GM12878 (cell line): ENCODE measurements around the gene PTPRN2. TPM values are rescaled to one million over a fixed set of nuclear protein-coding genes. Genes with fewer than 3 reads are reported as not detected.

ENCODE experiments used
- ATAC-seq: fragments of 200-7000 bp; cut with Tn5 transposase; 3 replicates; pipeline ENCODE4 v1.9.1; 2020; ENCODE audit warnings: mild to moderate bottlenecking, moderate library complexity
- BruUV-seq: library from RNA; stranded (reverse); fragments of 400-500 nt; replicated peaks from 2 replicates; lab custom pipeline; 2021; lab: Mats Ljungman, UMichigan
- CTCF ChIA-PET: fragments of 300-600 bp; sonication (Branson Sonifier 250); formaldehyde crosslinking; extraction: SDS; loops from one replicate; lab custom pipeline; 2021; ENCODE audit warnings: inconsistent platforms; lab: Yijun Ruan, JAX
- POLR2A ChIA-PET: fragments of 350-600 bp; formaldehyde crosslinking; extraction: SDS; loops from one replicate; lab custom pipeline; 2021; ENCODE audit warnings: inconsistent platforms; lab: Charles Lee
- RAD21 ChIA-PET: fragments of 300-600 bp; sonication (Branson Sonifier 250); formaldehyde crosslinking; loops from one replicate; lab custom pipeline; 2023; ENCODE audit warnings: antibody characterized with exemption; ENCODE audit not compliant: unreplicated experiment; lab: Charles Lee
- SMC1A ChIA-PET: fragments of 300-600 bp; sonication (Branson Sonifier 250); formaldehyde crosslinking; loops from one replicate; lab custom pipeline; 2023; ENCODE audit not compliant: unreplicated experiment, uncharacterized antibody; lab: Charles Lee
- DNase-seq: peaks from one replicate; pipeline ENCODE4 v3.0.0-alpha.2; 2011; ENCODE audit warnings: low read depth, low spot score
- FAIRE-seq: peaks from 3 replicates; lab custom pipeline; 2011; peaks lifted over from hg19 to GRCh38; lab: Jason Lieb, UNC
- H2AFZ ChIP-seq: 2 replicates; pipeline ENCODE4 v1.6.0; 2011; ENCODE audit warnings: low read depth, low read length, control low read depth; ENCODE audit not compliant: control insufficient read depth
- H3K27ac ChIP-seq: 2 replicates; pipeline ENCODE4 v1.5.1; 2011; ENCODE audit warnings: control low read depth; ENCODE audit not compliant: control insufficient read depth, insufficient read depth
- H3K27me3 ChIP-seq, 2 experiments: replicated peaks in 1 of 2; 2 replicates each; pipeline versions ENCODE4 v1.6.0 to v1.6.1; 2011; ENCODE audit warnings: low read length in 1 of 2; ENCODE audit not compliant: control insufficient read depth in 2 of 2, insufficient read depth in 2 of 2
- H3K36me3 ChIP-seq, 2 experiments: 2 replicates each; pipeline ENCODE4 v1.5.1; 2011; ENCODE audit warnings: low read length in 1 of 2; ENCODE audit not compliant: control insufficient read depth in 2 of 2, insufficient read depth in 2 of 2
- H3K4me1 ChIP-seq: 2 replicates; pipeline ENCODE4 v1.6.1; 2011; ENCODE audit warnings: mild to moderate bottlenecking, low read length, moderate library complexity, mixed read lengths; ENCODE audit not compliant: control insufficient read depth, insufficient read depth
- H3K4me2 ChIP-seq: 2 replicates; pipeline ENCODE4 v1.6.0; 2011; ENCODE audit warnings: control low read depth; ENCODE audit not compliant: control insufficient read depth, insufficient read depth
- H3K4me3 ChIP-seq: fragments of 200-600 bp; sonication (generic); 2 replicates; pipeline ENCODE4 v1.5.1; 2016
- H3K79me2 ChIP-seq: 2 replicates; pipeline ENCODE4 v1.6.0; 2011; ENCODE audit warnings: low read length; ENCODE audit not compliant: control insufficient read depth, insufficient read depth
- H3K9ac ChIP-seq: 2 replicates; pipeline ENCODE4 v1.8.0; 2011; ENCODE audit warnings: low read length, control low read depth, mixed read lengths; ENCODE audit not compliant: control insufficient read depth, insufficient read depth
- H3K9me3 ChIP-seq: replicated peaks from 3 replicates; pipeline ENCODE4 v1.5.1; 2011; ENCODE audit warnings: mild to moderate bottlenecking, low read length; ENCODE audit not compliant: control insufficient read depth, insufficient read depth
- H4K20me1 ChIP-seq: 2 replicates; pipeline ENCODE4 v1.6.0; 2011; ENCODE audit not compliant: control insufficient read depth, insufficient read depth
- BCL11A ChIP-seq: IDR thresholded peaks from 2 replicates; pipeline ENCODE4 v1.6.1; 2011; ENCODE audit warnings: low read depth, low read length
- CHD2 ChIP-seq: IDR thresholded peaks from 2 replicates; pipeline ENCODE4 v1.6.1; 2011; ENCODE audit warnings: low read depth, low read length, improper control_type of control experiment, borderline replicate concordance
- E2F4 ChIP-seq: IDR thresholded peaks from 2 replicates; pipeline ENCODE4 v1.6.1; 2012; ENCODE audit warnings: low read depth, low read length, improper control_type of control experiment
- HDAC2 ChIP-seq: fragments of 200-600 bp; sonication (generic); IDR thresholded peaks from 2 replicates; pipeline ENCODE4 v1.6.1; 2017
- KAT2A ChIP-seq: conservative IDR thresholded peaks from 2 replicates; pipeline ENCODE4 v1.6.1; 2011; ENCODE audit warnings: low read depth, low read length; ENCODE audit not compliant: control insufficient read depth
- MLLT1 ChIP-seq: fragments of 450-650 bp; IDR thresholded peaks from 2 replicates; pipeline ENCODE4 v1.6.1; 2016; ENCODE audit warnings: mild to moderate bottlenecking
- POLR2A ChIP-seq: IDR thresholded peaks from 2 replicates; pipeline ENCODE4 v1.6.1; 2011; ENCODE audit warnings: low read depth, mild to moderate bottlenecking, low read length
- POLR2AphosphoS5 ChIP-seq: IDR thresholded peaks from 2 replicates; pipeline ENCODE4 v1.6.1; 2011; ENCODE audit warnings: mild to moderate bottlenecking, low read length, inconsistent platforms
- POU2F2 ChIP-seq: IDR thresholded peaks from 3 replicates; pipeline ENCODE4 v1.6.1; 2011; ENCODE audit warnings: low read depth, mild to moderate bottlenecking, low read length, borderline replicate concordance
- RELA ChIP-seq: fragments of 450-650 bp; IDR thresholded peaks from 2 replicates; pipeline ENCODE4 v1.8.0; 2014; ENCODE audit warnings: borderline replicate concordance; ENCODE audit not compliant: partially characterized antibody
- RELB ChIP-seq: fragments of 450-650 bp; IDR thresholded peaks from 2 replicates; pipeline ENCODE4 v1.6.1; 2017; ENCODE audit warnings: low read depth, mild to moderate bottlenecking, moderate library complexity
- SPI1 ChIP-seq: IDR thresholded peaks from 2 replicates; pipeline ENCODE4 v1.6.1; 2011; ENCODE audit warnings: low read depth, mild to moderate bottlenecking, low read length, moderate library complexity, borderline replicate concordance; ENCODE audit not compliant: insufficient read depth
- SRF ChIP-seq, 2 experiments: IDR thresholded peaks; 2 replicates each; pipeline ENCODE4 v1.6.1; 2011; ENCODE audit warnings: low read depth in 2 of 2, low read length in 2 of 2, mild to moderate bottlenecking in 1 of 2, moderate library complexity in 1 of 2
- SUZ12 ChIP-seq: fragments of 200-600 bp; sonication (generic); IDR thresholded peaks from one replicate; pipeline ENCODE4 v1.6.1; 2018; ENCODE audit warnings: antibody characterized with exemption, mild to moderate bottlenecking; ENCODE audit not compliant: unreplicated experiment
- ZNF217 ChIP-seq: fragments of 450-650 bp; IDR thresholded peaks from 2 replicates; pipeline ENCODE4 v1.6.1; 2017; ENCODE audit warnings: antibody characterized with exemption, mild to moderate bottlenecking
- WGBS: methylation state at CpG from one replicate; pipeline ENCODE4 v1.1.6; 2016; ENCODE audit warnings: low lambda C conversion rate; ENCODE audit not compliant: insufficient replicate concordance, insufficient coverage; ENCODE audit errors: missing lambda C conversion rate; 5-methylcytosine and 5-hydroxymethylcytosine counted together
- in situ Hi-C: fragments of 300-500 bp; cut with MboI; formaldehyde crosslinking; loops from 9 replicates; pipeline ENCODE4 v1.14.3; 2018; ENCODE audit warnings: mixed read lengths
- intact Hi-C: fragments of 100-400 bp; cut with micrococcal nuclease; formaldehyde crosslinking; loops from one replicate; pipeline ENCODE4 v1.14.2; 2022; ENCODE audit not compliant: unreplicated experiment
- polyA plus RNA-seq, 11 experiments: library from polyadenylated mRNA; depleted of rRNA in 4 of 11; unstranded in 6 of 11; stranded (reverse) in 5 of 11; fragments of >200 nt; fragmentation: Nextera tagmentation in 4 of 11; fragmentation: Illumina TruSeq in 1 of 11; extraction: Ambion mirVana in 4 of 11; extraction: Trizol in 1 of 11; gene quantifications; 1 replicate in 1 of 11; 2 replicates in 10 of 11; pipeline versions ENCODE4 v1.2.1 to v1.2.3, GENCODE V29; 2011 to 2016; ENCODE audit warnings: inconsistent platforms in 2 of 11, missing spikeins in 2 of 11, low read depth in 1 of 11
- total RNA-seq, 4 experiments: library from RNA; depleted of rRNA in 3 of 4; stranded (reverse); fragments of >200 nt in 3 of 4; fragmentation: Illumina TruSeq in 1 of 4; extraction: Trizol in 1 of 4; gene quantifications; 2 replicates each; pipeline versions ENCODE4 v1.2.1 to v1.2.3, GENCODE V29; 2013 to 2021

PTPRN2 gene
- total and polyA plus RNA-seq, 10 of the 15 experiments (the other 5 are each of a cell fraction or from before 2014, with no cell fraction given) = 5.4 TPM; not detected in 9

DNA sequence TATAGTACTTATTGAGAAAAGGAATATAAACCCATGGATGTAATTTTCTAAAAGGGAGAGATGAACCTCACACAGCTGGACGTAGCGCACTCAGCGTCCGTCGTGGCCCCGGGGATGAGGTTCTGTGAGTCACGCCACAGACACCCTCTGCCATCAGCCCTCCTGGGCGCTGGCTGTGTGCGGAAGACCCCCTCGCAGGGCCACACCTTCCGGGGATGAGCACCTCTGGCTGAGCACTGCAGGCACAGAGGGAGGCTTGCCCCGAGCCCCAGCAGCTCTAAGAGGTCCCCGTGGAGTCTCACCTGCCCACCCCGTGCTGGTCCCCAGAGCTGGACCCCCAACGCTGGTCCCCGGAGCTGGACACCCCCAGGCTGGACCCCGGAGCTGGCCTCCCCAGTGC lies 215.8 kb downstream of the PTPRN2 start:
- no peak overlapping the region for H3K27ac ChIP-seq
- WGBS = 66% methylated on average over 13 of the region's 17 CpGs
- ATAC-seq = no peak
- in situ Hi-C loops (no loop called here), intact Hi-C loops (no loop called here)
- ChIA-PET CTCF (no interaction called here), POLR2A (no interaction called here), RAD21 (no interaction called here), SMC1A (no interaction called here)
- H3K27me3 ChIP-seq = no peaks in the 10 kb centered on the region
- no peak for TF ChIP-seq ZNF217
- TF ChIP-seq SRF (IDR thresholded peaks at IDR 0.05; ENCODE audit: low read depth in 2 of 2, low read length in 2 of 2) = no peak
- TF ChIP-seq E2F4 = no peak
- TF ChIP-seq RELB = no peak
- no peak for TF ChIP-seq MLLT1
- no peak for TF ChIP-seq RELA
- no peak for TF ChIP-seq POU2F2
- no peak for TF ChIP-seq CHD2
- no peak for TF ChIP-seq SPI1
- TF ChIP-seq KAT2A = no peak
- TF ChIP-seq HDAC2 = no peak
- TF ChIP-seq POLR2A = no peak
- no peak for TF ChIP-seq BCL11A
- no peak for TF ChIP-seq POLR2AphosphoS5
- no peak for TF ChIP-seq SUZ12
- H3K36me3 ChIP-seq = no peaks in the 10 kb centered on the region
- H3K4me1 ChIP-seq = no peaks in the 10 kb centered on the region
- H3K4me2 ChIP-seq = no peak overlapping the region
- no peak overlapping the region for H3K4me3 ChIP-seq
- DNase-seq = no peak
- BruUV-seq = no TSS peak
- FAIRE-seq = no peak
- no peaks in the 10 kb centered on the region for H4K20me1 ChIP-seq
- no peak overlapping the region for H3K9ac ChIP-seq
- no peak overlapping the region for H2AFZ ChIP-seq
- no peaks in the 10 kb centered on the region for H3K79me2 ChIP-seq
- no peaks in the 10 kb centered on the region; the same call in 2 of the 3 replicates for H3K9me3 ChIP-seq
